ENCODE measurements around the gene FAM174B. TPM values are rescaled to one million over a fixed set of nuclear protein-coding genes. Genes with fewer than 3 reads are reported as not detected.

Gene FAM174B
- total and polyA plus RNA-seq, 2 experiments from 2014 or later: 15.0 to 21.8 TPM

DNA sequence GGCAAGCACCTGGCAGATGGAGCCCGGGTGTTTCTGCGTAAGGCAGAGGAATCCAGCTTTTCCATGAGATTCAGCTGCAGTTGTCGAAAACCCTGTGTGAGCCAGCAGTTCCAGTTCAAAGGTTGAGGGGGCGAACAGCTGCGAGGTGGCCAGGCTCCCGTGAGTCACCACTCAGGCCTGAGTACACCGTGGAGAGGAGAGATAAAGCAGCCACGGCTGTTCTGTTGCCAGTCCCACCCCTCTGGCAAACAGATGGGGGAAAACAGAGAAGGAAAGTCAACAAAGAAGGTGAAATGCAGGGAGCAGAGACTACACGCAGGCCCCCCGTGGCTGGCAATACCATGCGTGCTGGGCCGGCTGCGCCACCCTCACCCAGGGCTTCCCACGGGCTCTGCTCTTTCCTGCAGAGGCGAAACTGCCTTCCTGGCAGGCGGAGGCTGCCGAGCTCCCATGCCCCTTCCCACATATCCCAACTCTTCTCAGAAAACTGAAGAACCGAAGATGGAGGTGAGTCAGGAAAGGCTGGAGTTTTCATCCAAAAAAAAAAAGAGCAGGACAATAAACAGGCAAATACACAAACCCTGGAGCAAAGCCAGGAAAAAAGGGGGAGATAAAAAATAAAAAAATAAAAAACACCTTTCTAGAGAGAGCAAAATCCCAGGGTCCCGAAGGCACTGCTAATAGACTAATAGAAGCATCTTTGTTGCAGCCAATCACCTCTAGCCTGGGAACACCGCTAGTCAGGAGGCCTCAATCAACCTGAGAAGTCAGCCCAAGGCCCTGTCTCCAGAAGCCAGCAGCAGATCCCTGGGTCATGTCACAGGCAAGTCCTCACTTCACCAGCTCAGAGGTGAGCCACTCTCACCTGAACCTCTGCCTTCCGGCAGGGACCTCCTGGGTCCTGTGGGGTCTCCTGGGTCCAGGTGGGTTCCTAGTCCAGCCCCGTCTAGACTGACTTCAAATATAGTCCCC is 37.7 kb downstream of the FAM174B start:
- Mint-ChIP-seq H3K27me3 (ENCODE audit: insufficient read depth, low read depth, poor library complexity) (peaks cover 4% of the 10 kb centered on the region), H3K27ac (peak overlapping the region; percentile 13; the same call in 1 of the 2 replicates), H3K4me1 (peaks cover 13% of the 10 kb centered on the region), H3K9me3 (no peaks in the 10 kb centered on the region), H3K36me3 (ENCODE audit: low read depth) (peaks cover 6% of the 10 kb centered on the region; the same call in 2 of the 3 replicates), H3K4me3 (no peak overlapping the region)
- H3K4me3 ChIP-seq: no peak overlapping the region
- DNase-seq (ENCODE audit: low spot score) (no peak), ATAC-seq (peak; percentile 44)
- 0 out of 2 replicates have a peak, but pooled peaks cover 10% of the 10 kb centered on the region for H3K4me1 ChIP-seq (ENCODE audit: insufficient read depth)
- no peaks in the 10 kb centered on the region for H3K27me3 ChIP-seq (ENCODE audit: insufficient read depth)
- no peak overlapping the region for H3K4me2 ChIP-seq
- TF ChIP-seq, protein P1, sequence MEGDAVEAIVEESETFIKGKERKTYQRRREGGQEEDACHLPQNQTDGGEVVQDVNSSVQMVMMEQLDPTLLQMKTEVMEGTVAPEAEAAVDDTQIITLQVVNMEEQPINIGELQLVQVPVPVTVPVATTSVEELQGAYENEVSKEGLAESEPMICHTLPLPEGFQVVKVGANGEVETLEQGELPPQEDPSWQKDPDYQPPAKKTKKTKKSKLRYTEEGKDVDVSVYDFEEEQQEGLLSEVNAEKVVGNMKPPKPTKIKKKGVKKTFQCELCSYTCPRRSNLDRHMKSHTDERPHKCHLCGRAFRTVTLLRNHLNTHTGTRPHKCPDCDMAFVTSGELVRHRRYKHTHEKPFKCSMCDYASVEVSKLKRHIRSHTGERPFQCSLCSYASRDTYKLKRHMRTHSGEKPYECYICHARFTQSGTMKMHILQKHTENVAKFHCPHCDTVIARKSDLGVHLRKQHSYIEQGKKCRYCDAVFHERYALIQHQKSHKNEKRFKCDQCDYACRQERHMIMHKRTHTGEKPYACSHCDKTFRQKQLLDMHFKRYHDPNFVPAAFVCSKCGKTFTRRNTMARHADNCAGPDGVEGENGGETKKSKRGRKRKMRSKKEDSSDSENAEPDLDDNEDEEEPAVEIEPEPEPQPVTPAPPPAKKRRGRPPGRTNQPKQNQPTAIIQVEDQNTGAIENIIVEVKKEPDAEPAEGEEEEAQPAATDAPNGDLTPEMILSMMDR (conservative IDR thresholded peaks at IDR 0.05; ENCODE audit: low read depth in 2 of 2): no peak
- TF ChIP-seq POLR2AphosphoS5 (IDR thresholded peaks at IDR 0.05; ENCODE audit: low read depth) (no peak), STAT1 (IDR thresholded peaks at IDR 0.05; ENCODE audit: unreplicated experiment) (no peak), ZNF114 (CRISPR knock-in tag; IDR thresholded peaks at IDR 0.05) (no peak), CREB1 (CRISPR knock-in tag; IDR thresholded peaks at IDR 0.05; ENCODE audit: low read depth) (no peak)
- TF ChIP-seq, protein P2, sequence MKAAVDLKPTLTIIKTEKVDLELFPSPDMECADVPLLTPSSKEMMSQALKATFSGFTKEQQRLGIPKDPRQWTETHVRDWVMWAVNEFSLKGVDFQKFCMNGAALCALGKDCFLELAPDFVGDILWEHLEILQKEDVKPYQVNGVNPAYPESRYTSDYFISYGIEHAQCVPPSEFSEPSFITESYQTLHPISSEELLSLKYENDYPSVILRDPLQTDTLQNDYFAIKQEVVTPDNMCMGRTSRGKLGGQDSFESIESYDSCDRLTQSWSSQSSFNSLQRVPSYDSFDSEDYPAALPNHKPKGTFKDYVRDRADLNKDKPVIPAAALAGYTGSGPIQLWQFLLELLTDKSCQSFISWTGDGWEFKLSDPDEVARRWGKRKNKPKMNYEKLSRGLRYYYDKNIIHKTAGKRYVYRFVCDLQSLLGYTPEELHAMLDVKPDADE (IDR thresholded peaks at IDR 0.05): no peak
- H4K20me1 ChIP-seq (replicated peaks; ENCODE audit: insufficient read depth): no peaks in the 10 kb centered on the region
- H3K79me2 ChIP-seq (replicated peaks; ENCODE audit: insufficient read depth): no peaks in the 10 kb centered on the region
- H3F3A ChIP-seq (replicated peaks; ENCODE audit: low read depth): no peaks in the 10 kb centered on the region
- no peak overlapping the region for H2AFZ ChIP-seq
- no peaks in the 10 kb centered on the region for H3K9me2 ChIP-seq (ENCODE audit: insufficient read depth)
- H3K36me3 ChIP-seq (ENCODE audit: insufficient read depth): peaks cover 4% of the 10 kb centered on the region; the same call in 1 of the 2 replicates
- no peak overlapping the region for H3K27ac ChIP-seq (ENCODE audit: low read depth)

DNA sequence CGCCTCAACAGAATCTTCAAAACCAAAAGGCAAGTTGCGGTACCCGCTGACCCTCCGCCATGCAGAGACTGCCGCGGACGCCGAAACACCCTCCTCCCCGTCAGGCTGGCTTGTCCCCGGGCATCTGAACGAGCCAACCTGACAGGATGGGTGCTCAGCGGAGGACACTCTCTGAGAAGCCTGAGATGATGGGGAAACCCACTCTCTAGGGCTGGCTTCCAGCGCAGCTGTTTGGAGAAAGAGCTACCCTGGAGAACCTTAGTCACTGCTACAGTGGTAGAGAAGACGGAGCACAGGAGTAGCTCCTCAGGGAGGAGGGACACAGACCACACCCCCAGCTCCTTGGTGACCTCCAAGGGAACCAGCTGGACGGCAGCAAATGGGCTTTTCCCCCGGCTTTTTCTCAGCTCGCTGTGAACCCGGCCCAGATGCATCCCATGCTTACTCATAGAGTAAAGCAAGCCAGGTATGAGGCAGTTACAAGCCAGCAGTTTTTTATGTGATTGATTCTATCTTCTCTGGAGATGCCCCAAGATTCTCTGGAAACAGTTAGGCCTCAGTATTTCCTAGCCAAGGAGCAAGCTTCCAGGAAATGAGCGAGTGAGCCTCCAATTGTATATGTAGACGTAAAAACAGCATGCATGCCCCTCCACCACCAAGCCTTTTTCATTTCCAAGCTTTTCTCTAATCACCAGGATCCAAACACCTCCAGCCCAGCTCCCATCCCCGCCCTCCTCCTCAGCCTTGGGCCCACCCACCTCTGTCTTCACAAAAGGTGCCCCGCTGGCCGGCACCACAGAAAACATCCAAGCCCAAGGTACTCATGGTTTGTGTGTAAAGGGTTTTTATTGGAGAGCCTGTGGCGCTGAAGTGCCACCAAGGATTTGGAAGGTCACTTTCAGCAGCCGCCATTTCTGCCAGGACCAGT is 38.7 kb downstream of the FAM174B start:
- Histone ChIP-seq H3F3A (replicated peaks; ENCODE audit: low read depth) (no peaks in the 10 kb centered on the region), H4K20me1 (replicated peaks; ENCODE audit: insufficient read depth) (no peaks in the 10 kb centered on the region), H3K9me2 (ENCODE audit: insufficient read depth) (no peaks in the 10 kb centered on the region), H3K4me3 (no peak overlapping the region), H3K27ac (ENCODE audit: low read depth) (no peak overlapping the region), H3K4me2 (no peak overlapping the region), H3K27me3 (ENCODE audit: insufficient read depth) (no peaks in the 10 kb centered on the region), H2AFZ (no peak overlapping the region), H3K36me3 (ENCODE audit: insufficient read depth) (peaks cover 4% of the 10 kb centered on the region; the same call in 1 of the 2 replicates), H3K79me2 (replicated peaks; ENCODE audit: insufficient read depth) (no peaks in the 10 kb centered on the region), H3K4me1 (ENCODE audit: insufficient read depth) (0 out of 2 replicates have a peak, but pooled peaks cover 10% of the 10 kb centered on the region)
- peaks cover 4% of the 10 kb centered on the region for H3K27me3 Mint-ChIP-seq (ENCODE audit: insufficient read depth, low read depth, poor library complexity)
- no peak for DNase-seq (ENCODE audit: low spot score)
- H3K4me3 Mint-ChIP-seq: no peak overlapping the region
- peaks cover 13% of the 10 kb centered on the region for H3K4me1 Mint-ChIP-seq
- no peaks in the 10 kb centered on the region for H3K9me3 Mint-ChIP-seq
- peak; percentile 58 for ATAC-seq
- H3K36me3 Mint-ChIP-seq (ENCODE audit: low read depth): peaks cover 6% of the 10 kb centered on the region; the same call in 2 of the 3 replicates
- H3K27ac Mint-ChIP-seq: no peak overlapping the region
- no peak for TF ChIP-seq EZH2phosphoT487 (IDR thresholded peaks at IDR 0.05; ENCODE audit: unreplicated experiment)
- no peak for TF ChIP-seq CREB1 (CRISPR knock-in tag; IDR thresholded peaks at IDR 0.05; ENCODE audit: low read depth)
- TF ChIP-seq, protein P1 (conservative IDR thresholded peaks at IDR 0.05; ENCODE audit: low read depth in 2 of 2): no peak
- no peak for TF ChIP-seq STAT1 (IDR thresholded peaks at IDR 0.05; ENCODE audit: unreplicated experiment)
- no peak for TF ChIP-seq EZH2 (IDR thresholded peaks at IDR 0.05; ENCODE audit: low read depth, unreplicated experiment)
- no peak for TF ChIP-seq ZNF114 (CRISPR knock-in tag; IDR thresholded peaks at IDR 0.05)
- TF ChIP-seq, protein P2 (IDR thresholded peaks at IDR 0.05): no peak
- TF ChIP-seq, protein P3, sequence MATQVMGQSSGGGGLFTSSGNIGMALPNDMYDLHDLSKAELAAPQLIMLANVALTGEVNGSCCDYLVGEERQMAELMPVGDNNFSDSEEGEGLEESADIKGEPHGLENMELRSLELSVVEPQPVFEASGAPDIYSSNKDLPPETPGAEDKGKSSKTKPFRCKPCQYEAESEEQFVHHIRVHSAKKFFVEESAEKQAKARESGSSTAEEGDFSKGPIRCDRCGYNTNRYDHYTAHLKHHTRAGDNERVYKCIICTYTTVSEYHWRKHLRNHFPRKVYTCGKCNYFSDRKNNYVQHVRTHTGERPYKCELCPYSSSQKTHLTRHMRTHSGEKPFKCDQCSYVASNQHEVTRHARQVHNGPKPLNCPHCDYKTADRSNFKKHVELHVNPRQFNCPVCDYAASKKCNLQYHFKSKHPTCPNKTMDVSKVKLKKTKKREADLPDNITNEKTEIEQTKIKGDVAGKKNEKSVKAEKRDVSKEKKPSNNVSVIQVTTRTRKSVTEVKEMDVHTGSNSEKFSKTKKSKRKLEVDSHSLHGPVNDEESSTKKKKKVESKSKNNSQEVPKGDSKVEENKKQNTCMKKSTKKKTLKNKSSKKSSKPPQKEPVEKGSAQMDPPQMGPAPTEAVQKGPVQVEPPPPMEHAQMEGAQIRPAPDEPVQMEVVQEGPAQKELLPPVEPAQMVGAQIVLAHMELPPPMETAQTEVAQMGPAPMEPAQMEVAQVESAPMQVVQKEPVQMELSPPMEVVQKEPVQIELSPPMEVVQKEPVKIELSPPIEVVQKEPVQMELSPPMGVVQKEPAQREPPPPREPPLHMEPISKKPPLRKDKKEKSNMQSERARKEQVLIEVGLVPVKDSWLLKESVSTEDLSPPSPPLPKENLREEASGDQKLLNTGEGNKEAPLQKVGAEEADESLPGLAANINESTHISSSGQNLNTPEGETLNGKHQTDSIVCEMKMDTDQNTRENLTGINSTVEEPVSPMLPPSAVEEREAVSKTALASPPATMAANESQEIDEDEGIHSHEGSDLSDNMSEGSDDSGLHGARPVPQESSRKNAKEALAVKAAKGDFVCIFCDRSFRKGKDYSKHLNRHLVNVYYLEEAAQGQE (IDR thresholded peaks at IDR 0.05; ENCODE audit: unreplicated experiment): no peak

Measured in GM23338 (cell line).